Right cardiac atrium (tissue), 5 donors: ENCODE data around the gene DEFB132. TPM values are rescaled to one million over a fixed set of nuclear protein-coding genes. Genes with fewer than 3 reads are reported as not detected.
A peak's percentile ranks its signal among the peaks of the same experiment; 100 is the strongest.
"Not testable (repeated sequence)": the region's sequence is repeated elsewhere in the genome, so short reads cannot be mapped to it uniquely, and the experiment has no call there.

Experiments
- ATAC-seq, 2 donors: fragments of 200-7000 bp; cut with Tn5 transposase; one replicate each; pipeline versions ENCODE4 v1.8.0 to v1.9.1; 2020; ENCODE audit warnings: moderate library complexity in 2 of 2, mild to moderate bottlenecking in 1 of 2
- DNase-seq, 3 donors: peaks; one replicate each; pipeline ENCODE4 v3.0.0-alpha.2; 2020
- H3K27ac ChIP-seq: one replicate; pipeline ENCODE4 v1.5.1; 2013; ENCODE audit warnings: mild to moderate bottlenecking, low read length, control low read depth, moderate library complexity
- H3K27me3 ChIP-seq: one replicate; pipeline ENCODE4 v1.6.1; 2013; ENCODE audit not compliant: control insufficient read depth, insufficient read depth
- H3K4me1 ChIP-seq: one replicate; pipeline ENCODE4 v1.6.1; 2013; ENCODE audit warnings: low read length; ENCODE audit not compliant: control insufficient read depth, insufficient read depth
- H3K4me3 ChIP-seq: one replicate; pipeline ENCODE4 v1.5.1; 2013; ENCODE audit warnings: low read length, control low read depth
- H3K9me3 ChIP-seq: one replicate; pipeline ENCODE4 v1.6.1; 2013; ENCODE audit warnings: low read length; ENCODE audit not compliant: control insufficient read depth
- WGBS: extraction: QIAGEN DNeasy Blood & Tissue Kit; methylation state at CpG from one replicate; pipeline ENCODE4 v1.1.7; 2013; 5-methylcytosine and 5-hydroxymethylcytosine counted together
- intact Hi-C, 4 donors: fragments of 100-400 bp; cut with DNase I; formaldehyde crosslinking; loops; one replicate each; pipeline versions ENCODE4 v1.11.0 to v1.14.0; 2022 to 2023
- long read RNA-seq, 4 donors: library from polyadenylated mRNA; unstranded; transcript quantifications; one replicate each; pipeline ENCODE4 v2.0.0, GENCODE V29; 2020 to 2021
- polyA plus RNA-seq: library from polyadenylated mRNA; stranded (reverse); fragments of 200-250 nt; gene quantifications from one replicate; pipeline ENCODE4 v1.2.3, GENCODE V29; 2013
- total RNA-seq, 4 donors: library from RNA; stranded (reverse); fragmentation: NEBNext Ultra II Directional; extraction: Animal tissue kit (Norgen Biotek cat#: 25700); gene quantifications; one replicate each; pipeline ENCODE4 v1.2.1, GENCODE V29; 2021
- donor health status: healthy with polysubstance abuse.
- donor health status: DM: no; HTN: yes; CAD: no.
- donor health status: DM: no; HTN: no; CAD: no.
- donor health status: DM: no; HTN: yes; CAD: no; lungs with severe emphysema.
- donor health status: DM: yes; HTN: yes; CAD: no.

The DEFB132 gene
- not detected for total RNA-seq
- not detected for polyA plus RNA-seq
- long read RNA-seq, donor 1, result 0 reads
- long read RNA-seq, donor 2, result 0 reads
- long read RNA-seq, donor 3, result 0 reads
- long read RNA-seq, donor 4, result 0 reads

GRCh38 chr20:257419-257818, at the start of gene DEFB132:
TSS of gene DEFB132 (plus strand) at chr20:257724. CDS start at chr20:257779, 55 bp downstream.
- Histone ChIP-seq H3K27me3 (no peaks in the 10 kb centered on the region), H3K9me3 (no peaks in the 10 kb centered on the region), H3K4me1 (no peaks in the 10 kb centered on the region), H3K4me3 (no peak within 1 kb of the TSS), H3K27ac (no peak within 1 kb of the TSS)
- ATAC-seq (no peak), DNase-seq (no peak)
- 72% methylated on average over 7 of the region's 7 CpGs for WGBS
- intact Hi-C loops, result no loop called here

DNA sequence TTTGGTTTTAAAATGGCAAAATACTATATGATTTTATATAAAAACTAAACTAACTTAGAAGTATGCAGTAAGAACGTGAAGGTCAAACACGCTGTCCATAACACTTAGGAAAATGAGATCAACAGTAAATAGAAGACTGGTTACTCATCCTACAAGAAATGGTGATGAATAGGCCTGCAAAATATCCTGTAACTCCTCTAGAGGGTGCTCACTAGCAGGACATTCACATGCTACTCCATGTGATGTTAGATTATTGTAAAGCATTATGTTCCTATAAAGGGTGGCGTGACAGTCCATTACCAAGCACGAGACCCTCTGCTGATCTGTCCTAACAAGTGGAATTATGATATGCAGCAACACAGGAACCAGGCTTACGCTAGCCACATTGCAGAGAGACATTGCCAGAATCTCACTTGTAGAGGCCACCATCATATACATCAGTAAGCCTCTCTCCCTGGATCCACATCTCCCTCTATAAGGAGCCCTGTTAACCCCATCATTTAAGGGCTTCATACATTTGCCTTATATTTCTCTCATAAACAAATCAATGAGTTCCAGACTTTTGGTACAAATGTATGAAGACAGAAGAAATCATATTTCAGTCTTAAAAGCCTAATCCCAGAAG, 48.5 kb upstream of the DEFB132 start:
- Histone ChIP-seq H3K9me3 (no peaks in the 10 kb centered on the region), H3K4me3 (no peak overlapping the region), H3K27ac (no peak overlapping the region), H3K4me1 (no peaks in the 10 kb centered on the region), H3K27me3 (no peaks in the 10 kb centered on the region)
- DNase-seq (no peak), ATAC-seq (peak; percentile 71 to 77)
- 20% methylated on average over 5 of the region's 5 CpGs for WGBS
- intact Hi-C loops, result no loop called here

DNA sequence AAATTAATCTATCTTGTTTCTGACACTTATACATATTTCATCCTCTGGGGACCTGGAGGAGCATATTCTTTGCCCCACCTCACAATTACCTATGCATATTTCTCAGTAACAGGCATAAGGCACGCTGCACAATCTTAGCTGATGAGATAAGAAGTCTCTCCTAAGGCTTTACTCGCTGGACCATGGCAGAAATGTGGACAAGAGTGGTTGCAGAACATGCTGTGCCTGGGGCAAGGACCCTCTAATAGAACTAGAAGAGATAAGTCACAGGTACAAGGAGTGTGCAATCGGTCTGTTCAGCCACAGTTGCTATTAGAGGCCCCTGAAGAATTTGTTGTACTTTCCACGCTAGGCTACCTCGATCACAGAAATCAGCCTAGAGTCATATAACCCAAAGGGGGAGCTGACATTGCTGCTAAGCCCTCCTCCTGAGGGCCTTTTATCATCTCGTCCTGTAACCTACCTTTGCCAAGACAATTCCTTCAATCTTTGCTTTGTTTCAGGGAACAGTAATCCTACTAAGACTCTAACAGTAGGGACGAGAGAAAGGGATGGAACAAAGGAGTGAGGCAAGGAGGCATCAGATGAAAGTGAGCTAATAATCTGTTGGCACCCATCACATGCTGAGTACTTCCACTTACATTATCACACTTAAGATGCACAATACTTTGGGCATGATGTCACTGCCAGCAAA, 46.6 kb upstream of the DEFB132 start:
- no peaks in the 10 kb centered on the region for H3K4me1 ChIP-seq
- 43% methylated on average over 7 of the region's 7 CpGs for WGBS
- intact Hi-C loops, result loop anchor here in 1 of 4 donors (10.0 kb wide), 1 partner anchor 124 kb away; no protein-coding TSS in a partner anchor

DNA sequence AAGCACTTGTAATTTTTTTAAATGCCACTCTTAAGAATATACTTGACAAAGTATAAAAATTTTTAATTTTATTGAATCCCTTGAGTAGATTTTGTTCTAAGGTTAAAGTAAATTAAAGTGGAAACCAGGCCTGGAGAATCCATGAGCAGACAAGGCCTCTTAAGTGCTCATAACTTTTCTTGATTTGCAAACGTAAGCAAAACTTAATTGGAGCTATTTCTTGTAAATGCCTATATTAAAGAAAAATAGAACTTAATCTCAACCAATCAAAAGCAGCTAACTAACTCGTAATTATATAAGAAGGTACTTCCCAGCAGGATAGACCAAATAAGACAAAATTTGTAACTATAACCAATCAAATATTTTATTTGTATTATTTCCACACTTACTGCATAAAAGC, 43.1 kb upstream of the DEFB132 start:
- Histone ChIP-seq H3K4me1 (no peaks in the 10 kb centered on the region), H3K9me3 (no peaks in the 10 kb centered on the region), H3K4me3 (no peak overlapping the region), H3K27me3 (no peaks in the 10 kb centered on the region), H3K27ac (no peak overlapping the region)
- 57% methylated on average over 2 of the region's 2 CpGs for WGBS
- ATAC-seq (no peak), DNase-seq (no peak)
- intact Hi-C loops, result loop anchor here in 1 of 4 donors (10.0 kb wide), 1 partner anchor 120 kb away; no protein-coding TSS in a partner anchor

More for the DNA sequence above, 46.6 kb upstream of the DEFB132 start:
- no peak for ATAC-seq
- H3K9me3 ChIP-seq, result no peaks in the 10 kb centered on the region
- no peak overlapping the region for H3K27ac ChIP-seq
- no peaks in the 10 kb centered on the region for H3K27me3 ChIP-seq
- H3K4me3 ChIP-seq, result no peak overlapping the region
- DNase-seq, result no peak

DNA sequence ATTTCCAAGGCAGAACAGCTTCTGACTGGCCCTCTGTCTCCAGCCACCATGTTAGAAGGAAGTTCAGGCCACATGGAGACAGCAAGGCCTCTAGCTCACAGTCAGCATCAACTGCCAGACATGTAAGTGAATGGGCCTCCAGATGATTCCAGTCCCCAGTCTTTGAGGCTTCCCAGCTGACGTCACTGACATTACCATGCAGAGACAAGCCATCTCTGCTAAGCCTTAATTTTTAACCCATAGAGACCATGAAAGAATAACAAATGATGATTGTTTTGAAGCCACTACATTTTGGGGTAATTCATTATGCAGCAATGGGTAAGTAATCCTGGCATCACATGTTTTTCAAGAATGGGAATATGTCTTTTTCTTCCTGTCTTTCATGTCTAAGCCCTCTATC, 41.7 kb upstream of the DEFB132 start:
- no peaks in the 10 kb centered on the region for H3K4me1 ChIP-seq
- WGBS, result 56% methylated on average over 1 of the region's 1 CpG
- no peak overlapping the region for H3K4me3 ChIP-seq
- DNase-seq (no peak), ATAC-seq (no peak)
- intact Hi-C loops, result loop anchor here in 1 of 4 donors (10.0 kb wide), 1 partner anchor 119 kb away; no protein-coding TSS in a partner anchor
- no peaks in the 10 kb centered on the region for H3K9me3 ChIP-seq
- no peaks in the 10 kb centered on the region for H3K27me3 ChIP-seq
- H3K27ac ChIP-seq, result no peak overlapping the region

DNA sequence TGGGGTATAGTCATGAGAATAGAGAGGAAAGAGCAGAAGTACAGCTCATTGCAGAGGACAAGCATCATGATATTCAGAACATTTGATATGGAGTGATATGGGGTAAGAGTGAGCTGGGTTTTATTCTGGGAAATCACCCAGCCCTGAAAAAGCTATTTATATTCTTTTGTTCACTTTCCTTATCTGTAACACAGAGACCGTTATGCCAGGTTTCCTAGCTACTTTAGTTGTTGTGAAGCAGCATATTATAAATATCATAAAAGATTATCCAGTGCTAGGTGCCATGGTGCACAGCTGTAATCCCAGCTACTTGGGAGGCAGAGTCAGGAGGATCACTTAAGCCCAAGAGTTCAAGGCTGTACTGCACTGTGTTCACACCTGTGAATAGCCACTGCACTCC, 40.3 kb upstream of the DEFB132 start:
- H3K4me1 ChIP-seq, result no peaks in the 10 kb centered on the region
- H3K27ac ChIP-seq, result peak overlapping the region; percentile 19
- peak; percentile 71 to 79 for ATAC-seq
- 30% methylated on average over 1 of the region's 1 CpG for WGBS
- H3K9me3 ChIP-seq, result no peaks in the 10 kb centered on the region
- intact Hi-C loops, result loop anchor here in 1 of 4 donors (10.0 kb wide), 1 partner anchor 118 kb away; no protein-coding TSS in a partner anchor
- no peaks in the 10 kb centered on the region for H3K27me3 ChIP-seq
- no peak for DNase-seq
- H3K4me3 ChIP-seq, result no peak overlapping the region

DNA sequence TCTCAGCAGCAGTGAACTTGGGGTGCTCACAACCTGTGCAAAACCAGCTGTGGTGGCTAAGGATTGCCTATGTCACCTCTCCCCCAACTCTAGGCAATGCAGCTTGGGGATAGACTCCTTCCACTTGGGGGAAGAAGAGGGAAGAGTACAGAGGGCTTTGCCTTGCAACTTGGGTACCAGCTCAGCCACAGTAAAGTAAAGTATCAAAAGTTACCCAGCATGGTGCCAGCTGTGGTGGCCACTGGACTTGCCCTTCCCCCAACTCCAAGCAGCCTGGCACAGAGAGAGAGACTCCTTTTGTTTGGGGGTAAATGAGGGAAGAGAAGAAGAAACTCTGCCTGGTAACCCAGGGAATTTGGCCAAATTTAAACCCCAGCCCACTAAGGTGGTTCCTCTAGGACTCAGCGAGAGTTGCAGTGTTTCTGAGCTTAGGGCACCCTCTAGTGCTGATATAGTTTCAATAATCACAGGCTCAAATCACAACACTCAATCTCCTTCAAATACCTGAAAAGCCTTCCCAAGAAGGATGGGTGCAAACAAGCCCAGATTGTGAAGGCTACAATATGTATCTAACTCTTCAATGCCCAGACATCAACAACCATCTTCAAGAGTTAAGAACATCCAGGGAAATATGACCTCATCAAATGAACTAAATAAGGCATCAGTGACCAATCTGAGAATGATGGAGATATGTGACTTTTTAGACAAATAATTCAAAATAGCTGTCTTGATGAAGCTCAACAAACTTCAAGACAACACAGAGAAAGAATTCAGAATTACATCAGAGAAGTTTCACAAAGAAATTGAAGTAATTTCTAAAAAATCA, 38.0 kb upstream of the DEFB132 start:
- DNase-seq, result no peak
- ATAC-seq, result peak; percentile 52 to 71
- Histone ChIP-seq H3K4me1 (no peaks in the 10 kb centered on the region), H3K27ac (no peak overlapping the region), H3K4me3 (no peak overlapping the region), H3K27me3 (no peaks in the 10 kb centered on the region), H3K9me3 (no peaks in the 10 kb centered on the region)
- 0% methylated on average over 1 of the region's 1 CpG for WGBS
- intact Hi-C loops, result loop anchor here in 1 of 4 donors (10.0 kb wide), 1 partner anchor 115 kb away; no protein-coding TSS in a partner anchor

GRCh38 chr20:221258-221830, 36.2 kb upstream of the DEFB132 start:
- intact Hi-C loops, result no loop called here
- no peaks in the 10 kb centered on the region for H3K9me3 ChIP-seq
- no peak overlapping the region for H3K27ac ChIP-seq
- DNase-seq (no peak), ATAC-seq (no peak)
- no peaks in the 10 kb centered on the region for H3K27me3 ChIP-seq
- WGBS, result 47% methylated on average over 1 of the region's 1 CpG
- H3K4me3 ChIP-seq, result no peak overlapping the region
- no peaks in the 10 kb centered on the region for H3K4me1 ChIP-seq

GRCh38 chr20:225879-226278, 31.6 kb upstream of the DEFB132 start:
- H3K4me3 ChIP-seq, H3K4me1 ChIP-seq, H3K9me3 ChIP-seq, H3K27me3 ChIP-seq, ATAC-seq, H3K27ac ChIP-seq, intact Hi-C loops, DNase-seq: not testable (repeated sequence)
- WGBS, result 81% methylated on average over 3 of the region's 3 CpGs

- intact Hi-C loops, result no loop called here
- 78% methylated on average over 3 of the region's 3 CpGs for WGBS
- Histone ChIP-seq H3K9me3 (no peaks in the 10 kb centered on the region), H3K4me3 (no peak within 1 kb of the TSS), H3K27me3 (no peaks in the 10 kb centered on the region), H3K4me1 (no peaks in the 10 kb centered on the region), H3K27ac (no peak within 1 kb of the TSS)
- ATAC-seq (no peak), DNase-seq (no peak)
Measured at GRCh38 chr20:226958-227357, 30.6 kb upstream of the DEFB132 start, which contains the start of gene DEFB129. TSS of gene DEFB129 (plus strand) at chr20:227258. CDS start at chr20:227289, 31 bp downstream.
